Large intestine (tissue), 3 donors: ENCODE data around the gene ZNF415. TPM values are rescaled to one million over a fixed set of nuclear protein-coding genes. Genes with fewer than 3 reads are reported as not detected.
"Not testable (repeated sequence)": the region's sequence is repeated elsewhere in the genome, so short reads cannot be mapped to it uniquely, and the experiment has no call there.

ENCODE experiments used
- DNase-seq, 2 donors: peaks; one replicate each; pipeline versions ENCODE4 v3.0.0 to v3.0.0-alpha.2; 2013
- H3K27ac ChIP-seq: one replicate; pipeline ENCODE4 v1.5.1; 2013; ENCODE audit warnings: low read length
- H3K27me3 ChIP-seq: 2 replicates; pipeline ENCODE4 v1.6.1; 2013; ENCODE audit warnings: low read length; ENCODE audit not compliant: control insufficient read depth, insufficient read depth
- H3K36me3 ChIP-seq: 2 replicates; pipeline ENCODE4 v1.6.1; 2013; ENCODE audit warnings: low read length; ENCODE audit not compliant: control insufficient read depth, insufficient read depth
- H3K4me1 ChIP-seq: one replicate; pipeline ENCODE4 v1.6.1; 2013; ENCODE audit warnings: low read length; ENCODE audit not compliant: control insufficient read depth, insufficient read depth
- H3K4me3 ChIP-seq: one replicate; pipeline ENCODE4 v1.5.1; 2013; ENCODE audit warnings: low read length
- H3K9me3 ChIP-seq: one replicate; pipeline ENCODE4 v1.6.1; 2013; ENCODE audit warnings: mild to moderate bottlenecking, low read depth, low read length, moderate library complexity; ENCODE audit not compliant: control insufficient read depth
- WGBS: methylation state at CpG from one replicate; pipeline ENCODE4 v1.1.5; 2013; ENCODE audit warnings: low lambda C conversion rate; ENCODE audit not compliant: insufficient coverage; 5-methylcytosine and 5-hydroxymethylcytosine counted together
- polyA plus RNA-seq: library from polyadenylated mRNA; unstranded; fragments of 120-200 nt; gene quantifications from one replicate; pipeline ENCODE4 v1.2.1, GENCODE V29; 2013

The ZNF415 gene
- polyA plus RNA-seq, 1 donor = 38.0 TPM

GRCh38 chr19:53103234-53104203 is 29.2 kb downstream of the ZNF415 start, which contains the start of gene ZNF160:
TSS of gene ZNF160 (minus strand) at chr19:53103422. CDS start at chr19:53086276, 17,146 bp downstream.
- Histone ChIP-seq H3K27ac (peak within 1 kb of the TSS; percentile 92), H3K27me3 (no peaks in the 10 kb centered on the region), H3K4me3 (peak within 1 kb of the TSS; percentile 78), H3K4me1 (peaks cover 17% of the 10 kb centered on the region), H3K9me3 (no peaks in the 10 kb centered on the region), H3K36me3 (peaks cover 19% of the 10 kb centered on the region)
- 7% methylated on average over 3 of the region's 67 CpGs for WGBS
- peak; percentile 98 to 99 for DNase-seq

GRCh38 chr19:53102756-53103233 is 29.9 kb downstream of the ZNF415 start:
- peaks cover 19% of the 10 kb centered on the region for H3K36me3 ChIP-seq
- no peaks in the 10 kb centered on the region for H3K27me3 ChIP-seq
- DNase-seq = peak in 1 of 2 donors; percentile 51
- no peaks in the 10 kb centered on the region for H3K9me3 ChIP-seq
- H3K4me3 ChIP-seq = peak overlapping the region; percentile 78
- peak overlapping the region; percentile 92 for H3K27ac ChIP-seq
- no CpG with 5 or more reads among the region's 33 CpGs for WGBS
- peaks cover 24% of the 10 kb centered on the region for H3K4me1 ChIP-seq

- no peaks in the 10 kb centered on the region for H3K9me3 ChIP-seq
- peaks cover 19% of the 10 kb centered on the region for H3K36me3 ChIP-seq
- H3K27me3 ChIP-seq = no peaks in the 10 kb centered on the region
- peak overlapping the region; percentile 92 for H3K27ac ChIP-seq
- DNase-seq = peak in 1 of 2 donors; percentile 55
- H3K4me1 ChIP-seq = peaks cover 28% of the 10 kb centered on the region
- peak overlapping the region; percentile 78 for H3K4me3 ChIP-seq
- WGBS = 5% methylated on average over 7 of the region's 10 CpGs
Measured at GRCh38 chr19:53102206-53102755, 30.4 kb downstream of the ZNF415 start.

- Histone ChIP-seq H3K4me3 (peak overlapping the region; percentile 78), H3K27me3 (no peaks in the 10 kb centered on the region), H3K4me1 (peaks cover 28% of the 10 kb centered on the region), H3K9me3 (no peaks in the 10 kb centered on the region), H3K27ac (peak overlapping the region; percentile 92), H3K36me3 (peaks cover 19% of the 10 kb centered on the region)
- DNase-seq = peak; percentile 76 to 87
- WGBS = no CpG with 5 or more reads among the region's 1 CpG
Measured at GRCh38 chr19:53101518-53101917, 31.2 kb downstream of the ZNF415 start.

GRCh38 chr19:53098570-53098969 is 34.1 kb downstream of the ZNF415 start:
- no CpG with 5 or more reads among the region's 14 CpGs for WGBS
- H3K4me3 ChIP-seq, DNase-seq, H3K27me3 ChIP-seq, H3K9me3 ChIP-seq: not testable (repeated sequence)
- Histone ChIP-seq H3K36me3 (peaks cover 30% of the 10 kb centered on the region), H3K4me1 (peaks cover 45% of the 10 kb centered on the region), H3K27ac (peak overlapping the region; percentile 83)

GRCh38 chr19:53096982-53097690 is 35.6 kb downstream of the ZNF415 start:
- WGBS = no CpG with 5 or more reads among the region's 10 CpGs
- peak; percentile 28 to 77 for DNase-seq
- Histone ChIP-seq H3K4me1 (peaks cover 45% of the 10 kb centered on the region), H3K27ac (peak overlapping the region; percentile 83), H3K36me3 (peaks cover 38% of the 10 kb centered on the region)
- not testable (repeated sequence) for H3K4me3 ChIP-seq, H3K27me3 ChIP-seq, H3K9me3 ChIP-seq

- Histone ChIP-seq H3K27ac (peak overlapping the region; percentile 83), H3K4me1 (peaks cover 45% of the 10 kb centered on the region), H3K36me3 (peaks cover 41% of the 10 kb centered on the region)
- H3K27me3 ChIP-seq, H3K9me3 ChIP-seq, H3K4me3 ChIP-seq: not testable (repeated sequence)
- DNase-seq = peak in 1 of 2 donors; percentile 74
- WGBS = no CpG with 5 or more reads among the region's 6 CpGs
Measured at GRCh38 chr19:53096579-53096978, 36.1 kb downstream of the ZNF415 start.

GRCh38 chr19:53094754-53095575 is 37.7 kb downstream of the ZNF415 start:
- Histone ChIP-seq H3K27ac (peak overlapping the region; percentile 87), H3K4me3 (no peak overlapping the region), H3K4me1 (peaks cover 51% of the 10 kb centered on the region), H3K9me3 (no peaks in the 10 kb centered on the region), H3K36me3 (peaks cover 57% of the 10 kb centered on the region), H3K27me3 (no peaks in the 10 kb centered on the region)
- WGBS = 60% methylated on average over 1 of the region's 29 CpGs
- peak in 1 of 2 donors; percentile 33 for DNase-seq

GRCh38 chr19:53092723-53093122 is 40.0 kb downstream of the ZNF415 start:
- WGBS = no CpG with 5 or more reads among the region's 1 CpG
- H3K27me3 ChIP-seq = no peaks in the 10 kb centered on the region
- H3K4me3 ChIP-seq = no peak overlapping the region
- H3K4me1 ChIP-seq = peaks cover 50% of the 10 kb centered on the region
- H3K27ac ChIP-seq = no peak overlapping the region
- peaks cover 59% of the 10 kb centered on the region for H3K36me3 ChIP-seq
- no peaks in the 10 kb centered on the region for H3K9me3 ChIP-seq
- no peak for DNase-seq
